ENCODE measurements around the gene ZNF644. TPM values are rescaled to one million over a fixed set of nuclear protein-coding genes. Genes with fewer than 3 reads are reported as not detected.

The ZNF644 gene
- total RNA-seq, 2 donors from 2014 or later, result 46.9 to 66.2 TPM

GRCh38 chr1:90955769-90956168 is 66.1 kb downstream of the ZNF644 start:
- Histone ChIP-seq H3K27me3 (no peaks in the 10 kb centered on the region), H3K9ac (ENCODE audit: low read depth in 2 of 2, low read length in 2 of 2) (no peak overlapping the region), H3K9me3 (no peaks in the 10 kb centered on the region), H3K4me3 (no peak overlapping the region), H3K36me3 (no peaks in the 10 kb centered on the region), H3K4me1 (no peaks in the 10 kb centered on the region), H3K27ac (no peak overlapping the region)
- DNase-seq, result no peak
- intact Hi-C loops (cut with DNase I), result no loop called here
- TF ChIP-seq, protein P1, sequence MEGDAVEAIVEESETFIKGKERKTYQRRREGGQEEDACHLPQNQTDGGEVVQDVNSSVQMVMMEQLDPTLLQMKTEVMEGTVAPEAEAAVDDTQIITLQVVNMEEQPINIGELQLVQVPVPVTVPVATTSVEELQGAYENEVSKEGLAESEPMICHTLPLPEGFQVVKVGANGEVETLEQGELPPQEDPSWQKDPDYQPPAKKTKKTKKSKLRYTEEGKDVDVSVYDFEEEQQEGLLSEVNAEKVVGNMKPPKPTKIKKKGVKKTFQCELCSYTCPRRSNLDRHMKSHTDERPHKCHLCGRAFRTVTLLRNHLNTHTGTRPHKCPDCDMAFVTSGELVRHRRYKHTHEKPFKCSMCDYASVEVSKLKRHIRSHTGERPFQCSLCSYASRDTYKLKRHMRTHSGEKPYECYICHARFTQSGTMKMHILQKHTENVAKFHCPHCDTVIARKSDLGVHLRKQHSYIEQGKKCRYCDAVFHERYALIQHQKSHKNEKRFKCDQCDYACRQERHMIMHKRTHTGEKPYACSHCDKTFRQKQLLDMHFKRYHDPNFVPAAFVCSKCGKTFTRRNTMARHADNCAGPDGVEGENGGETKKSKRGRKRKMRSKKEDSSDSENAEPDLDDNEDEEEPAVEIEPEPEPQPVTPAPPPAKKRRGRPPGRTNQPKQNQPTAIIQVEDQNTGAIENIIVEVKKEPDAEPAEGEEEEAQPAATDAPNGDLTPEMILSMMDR (IDR thresholded peaks at IDR 0.05), result no peak

GRCh38 chr1:90952906-90953305 is 68.9 kb downstream of the ZNF644 start:
- Histone ChIP-seq H3K4me3 (no peak overlapping the region), H3K27me3 (no peaks in the 10 kb centered on the region), H3K4me1 (no peaks in the 10 kb centered on the region), H3K9ac (ENCODE audit: low read depth in 2 of 2, low read length in 2 of 2) (no peak overlapping the region), H3K27ac (no peak overlapping the region), H3K9me3 (no peaks in the 10 kb centered on the region), H3K36me3 (no peaks in the 10 kb centered on the region)
- intact Hi-C loops (cut with DNase I), result no loop called here
- DNase-seq, result no peak
- TF ChIP-seq, protein P1 (IDR thresholded peaks at IDR 0.05), result no peak

- H3K27ac ChIP-seq, result no peak overlapping the region
- intact Hi-C loops (cut with DNase I), result no loop called here
- TF ChIP-seq, protein P1 (IDR thresholded peaks at IDR 0.05), result no peak
These were observed 70.8 kb downstream of the ZNF644 start for GRCh38 chr1:90951009-90951408.

DNA sequence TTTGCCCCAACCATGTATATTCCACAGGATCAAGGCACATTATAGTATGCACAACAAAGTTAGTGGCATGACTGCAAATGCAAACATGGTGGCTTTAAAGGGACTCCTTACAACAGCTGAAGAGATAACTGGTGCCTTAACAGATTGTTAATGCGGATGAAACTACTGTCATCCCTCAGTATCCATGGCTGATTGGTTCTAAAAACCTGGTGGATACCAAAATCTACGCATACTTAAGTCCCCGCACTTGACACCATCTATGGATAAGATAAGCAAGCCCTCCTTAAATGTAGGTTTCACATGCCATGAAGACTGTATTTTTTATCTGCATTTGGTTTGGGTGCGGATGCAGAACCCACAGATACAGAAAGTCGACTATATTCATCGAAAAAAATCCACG is 73.5 kb downstream of the ZNF644 start:
- no peak overlapping the region for H3K27ac ChIP-seq
- no peaks in the 10 kb centered on the region for H3K27me3 ChIP-seq
- no peak for DNase-seq
- H3K9ac ChIP-seq (ENCODE audit: low read depth in 2 of 2, low read length in 2 of 2), result no peak overlapping the region
- intact Hi-C loops (cut with DNase I), result no loop called here
- H3K4me1 ChIP-seq, result no peaks in the 10 kb centered on the region
- no peak overlapping the region for H3K4me3 ChIP-seq
- H3K9me3 ChIP-seq, result no peaks in the 10 kb centered on the region
- H3K36me3 ChIP-seq, result no peaks in the 10 kb centered on the region
- TF ChIP-seq, protein P1 (IDR thresholded peaks at IDR 0.05), result no peak

More at GRCh38 chr1:90951009-90951408, 70.8 kb downstream of the ZNF644 start:
- DNase-seq, result no peak
- H3K4me1 ChIP-seq, result no peaks in the 10 kb centered on the region
- no peaks in the 10 kb centered on the region for H3K36me3 ChIP-seq
- no peaks in the 10 kb centered on the region for H3K9me3 ChIP-seq
- no peak overlapping the region for H3K4me3 ChIP-seq
- no peaks in the 10 kb centered on the region for H3K27me3 ChIP-seq
- no peak overlapping the region for H3K9ac ChIP-seq (ENCODE audit: low read depth in 2 of 2, low read length in 2 of 2)

GRCh38 chr1:90946630-90947029 is 75.2 kb downstream of the ZNF644 start:
- Histone ChIP-seq H3K9me3 (no peaks in the 10 kb centered on the region), H3K4me1 (no peaks in the 10 kb centered on the region), H3K4me3 (no peak overlapping the region), H3K9ac (ENCODE audit: low read depth in 2 of 2, low read length in 2 of 2) (no peak overlapping the region), H3K27ac (no peak overlapping the region), H3K36me3 (no peaks in the 10 kb centered on the region), H3K27me3 (no peaks in the 10 kb centered on the region)
- intact Hi-C loops (cut with DNase I), result no loop called here
- DNase-seq, result no peak
- TF ChIP-seq, protein P1 (IDR thresholded peaks at IDR 0.05), result no peak

- no peak overlapping the region for H3K4me3 ChIP-seq
- TF ChIP-seq, protein P1 (IDR thresholded peaks at IDR 0.05), result no peak
- intact Hi-C loops (cut with DNase I), result no loop called here
These were observed 76.5 kb downstream of the ZNF644 start for GRCh38 chr1:90945287-90945686.

More at GRCh38 chr1:90945287-90945686, 76.5 kb downstream of the ZNF644 start:
- Histone ChIP-seq H3K9me3 (no peaks in the 10 kb centered on the region), H3K27me3 (no peaks in the 10 kb centered on the region), H3K36me3 (no peaks in the 10 kb centered on the region), H3K27ac (no peak overlapping the region), H3K4me1 (no peaks in the 10 kb centered on the region), H3K9ac (ENCODE audit: low read depth in 2 of 2, low read length in 2 of 2) (no peak overlapping the region)
- DNase-seq, result no peak

Data from colonic mucosa (tissue), 4 donors.